Astrocyte (in vitro differentiated cells and primary cell): ENCODE measurements around the gene SH2B3. TPM values are rescaled to one million over a fixed set of nuclear protein-coding genes. Genes with fewer than 3 reads are reported as not detected.

Experiments
- DNase-seq: peaks from one replicate; pipeline ENCODE4 v3.0.0-alpha.2; 2010; ENCODE audit warnings: low read depth
- FAIRE-seq: peaks from 2 replicates; lab custom pipeline; 2011; peaks lifted over from hg19 to GRCh38; lab: Jason Lieb, UNC
- H2AFZ ChIP-seq: 2 replicates; pipeline ENCODE4 v1.6.0; 2012; ENCODE audit warnings: low read depth, low read length, inconsistent platforms
- H3K27ac ChIP-seq: 2 replicates; pipeline ENCODE4 v1.5.1; 2011; ENCODE audit warnings: low read depth, low read length, inconsistent platforms
- H3K27me3 ChIP-seq: 2 replicates; pipeline ENCODE4 v1.6.0; 2011; ENCODE audit warnings: low read length, inconsistent platforms; ENCODE audit not compliant: insufficient read depth
- H3K36me3 ChIP-seq: 2 replicates; pipeline ENCODE4 v1.5.1; 2011; ENCODE audit warnings: low read length, inconsistent platforms; ENCODE audit not compliant: insufficient read depth
- H3K4me1 ChIP-seq: 2 replicates; pipeline ENCODE4 v1.5.1; 2011; ENCODE audit warnings: low read length, inconsistent platforms; ENCODE audit not compliant: insufficient read depth
- H3K4me2 ChIP-seq: 2 replicates; pipeline ENCODE4 v1.6.0; 2012; ENCODE audit warnings: low read length, inconsistent platforms
- H3K4me3 ChIP-seq: 2 replicates; pipeline ENCODE4 v1.5.1; 2011; ENCODE audit warnings: low read depth, mild to moderate bottlenecking, low read length, inconsistent platforms; ENCODE audit not compliant: insufficient read depth
- H3K79me2 ChIP-seq: 2 replicates; pipeline ENCODE4 v1.6.0; 2012; ENCODE audit warnings: mild to moderate bottlenecking, low read length, inconsistent platforms; ENCODE audit not compliant: insufficient read depth
- H3K9ac ChIP-seq: 2 replicates; pipeline ENCODE4 v1.6.0; 2012; ENCODE audit warnings: mild to moderate bottlenecking, low read length, inconsistent platforms
- H3K9me3 ChIP-seq: 2 replicates; pipeline ENCODE4 v1.5.1; 2012; ENCODE audit warnings: low read depth, mild to moderate bottlenecking, low read length, inconsistent platforms; ENCODE audit not compliant: insufficient read depth
- H4K20me1 ChIP-seq: 2 replicates; pipeline ENCODE4 v1.6.0; 2012; ENCODE audit warnings: low read length, inconsistent platforms; ENCODE audit not compliant: insufficient read depth
- H3K27ac Mint-ChIP-seq: one replicate; pipeline ENCODE4 v1.8.0; 2021; ENCODE audit warnings: mild to moderate bottlenecking, mixed read lengths; ENCODE audit not compliant: unreplicated experiment
- H3K27me3 Mint-ChIP-seq: one replicate; pipeline ENCODE4 v1.8.0; 2021; ENCODE audit warnings: low read depth, mixed read lengths; ENCODE audit not compliant: unreplicated experiment
- H3K36me3 Mint-ChIP-seq: one replicate; pipeline ENCODE4 v1.8.0; 2021; ENCODE audit warnings: low read depth, mixed read lengths; ENCODE audit not compliant: unreplicated experiment
- H3K4me1 Mint-ChIP-seq: one replicate; pipeline ENCODE4 v1.8.0; 2021; ENCODE audit warnings: low read depth, mixed read lengths; ENCODE audit not compliant: unreplicated experiment
- H3K4me3 Mint-ChIP-seq: one replicate; pipeline ENCODE4 v1.8.0; 2021; ENCODE audit warnings: mild to moderate bottlenecking, moderate library complexity, mixed read lengths; ENCODE audit not compliant: unreplicated experiment
- H3K9me3 Mint-ChIP-seq: one replicate; pipeline ENCODE4 v1.8.0; 2021; ENCODE audit warnings: mild to moderate bottlenecking, mixed read lengths; ENCODE audit not compliant: unreplicated experiment
- EZH2 ChIP-seq: IDR thresholded peaks from 2 replicates; pipeline ENCODE4 v1.6.1; 2012; ENCODE audit warnings: mild to moderate bottlenecking, low read length, inconsistent platforms; ENCODE audit not compliant: insufficient read depth
- total RNA-seq: library from RNA; stranded (reverse); gene quantifications from 2 replicates; pipeline ENCODE4 v1.2.1, GENCODE V29; 2021
- TF ChIP-seq, protein P1 (sequence below): IDR thresholded peaks from 2 replicates; pipeline ENCODE4 v1.5.1; 2011; ENCODE audit warnings: low read depth, mild to moderate bottlenecking, inconsistent platforms, low read length, moderate library complexity; ENCODE audit not compliant: insufficient read depth

Gene SH2B3
- total RNA-seq, 1 donor from 2014 or later = 23.6 TPM

GRCh38 chr12:111445726-111446581 is 40.2 kb downstream of the SH2B3 start:
- no peak for FAIRE-seq
- no peak for DNase-seq
- no peaks in the 10 kb centered on the region for H3K27me3 Mint-ChIP-seq
- Histone ChIP-seq H3K79me2 (peaks cover 68% of the 10 kb centered on the region), H3K4me1 (peaks cover 40% of the 10 kb centered on the region), H3K4me3 (no peak overlapping the region), H3K4me2 (peak overlapping the region; percentile 23), H3K9ac (peak overlapping the region; percentile 13), H2AFZ (no peak overlapping the region), H3K27ac (peak overlapping the region; percentile 3), H3K36me3 (peaks cover 23% of the 10 kb centered on the region), H3K27me3 (no peaks in the 10 kb centered on the region), H3K9me3 (no peaks in the 10 kb centered on the region), H4K20me1 (peaks cover 94% of the 10 kb centered on the region)
- H3K27ac Mint-ChIP-seq = peak overlapping the region; percentile 93
- H3K36me3 Mint-ChIP-seq = peaks cover 13% of the 10 kb centered on the region
- no peak for TF ChIP-seq EZH2
- TF ChIP-seq, protein P1, sequence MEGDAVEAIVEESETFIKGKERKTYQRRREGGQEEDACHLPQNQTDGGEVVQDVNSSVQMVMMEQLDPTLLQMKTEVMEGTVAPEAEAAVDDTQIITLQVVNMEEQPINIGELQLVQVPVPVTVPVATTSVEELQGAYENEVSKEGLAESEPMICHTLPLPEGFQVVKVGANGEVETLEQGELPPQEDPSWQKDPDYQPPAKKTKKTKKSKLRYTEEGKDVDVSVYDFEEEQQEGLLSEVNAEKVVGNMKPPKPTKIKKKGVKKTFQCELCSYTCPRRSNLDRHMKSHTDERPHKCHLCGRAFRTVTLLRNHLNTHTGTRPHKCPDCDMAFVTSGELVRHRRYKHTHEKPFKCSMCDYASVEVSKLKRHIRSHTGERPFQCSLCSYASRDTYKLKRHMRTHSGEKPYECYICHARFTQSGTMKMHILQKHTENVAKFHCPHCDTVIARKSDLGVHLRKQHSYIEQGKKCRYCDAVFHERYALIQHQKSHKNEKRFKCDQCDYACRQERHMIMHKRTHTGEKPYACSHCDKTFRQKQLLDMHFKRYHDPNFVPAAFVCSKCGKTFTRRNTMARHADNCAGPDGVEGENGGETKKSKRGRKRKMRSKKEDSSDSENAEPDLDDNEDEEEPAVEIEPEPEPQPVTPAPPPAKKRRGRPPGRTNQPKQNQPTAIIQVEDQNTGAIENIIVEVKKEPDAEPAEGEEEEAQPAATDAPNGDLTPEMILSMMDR = no peak
- peaks cover 46% of the 10 kb centered on the region for H3K4me1 Mint-ChIP-seq
- H3K4me3 Mint-ChIP-seq = no peak overlapping the region
- no peaks in the 10 kb centered on the region for H3K9me3 Mint-ChIP-seq

GRCh38 chr12:111446631-111447570 is 41.2 kb downstream of the SH2B3 start:
- H3K79me2 ChIP-seq = peaks cover 59% of the 10 kb centered on the region
- peaks cover 47% of the 10 kb centered on the region for H3K4me1 Mint-ChIP-seq
- no peaks in the 10 kb centered on the region for H3K27me3 Mint-ChIP-seq
- H3K36me3 Mint-ChIP-seq = peaks cover 13% of the 10 kb centered on the region
- DNase-seq (no peak), FAIRE-seq (no peak)
- no peak overlapping the region for H3K4me3 ChIP-seq
- peak overlapping the region; percentile 82 for H3K27ac Mint-ChIP-seq
- no peaks in the 10 kb centered on the region for H3K27me3 ChIP-seq
- H3K9me3 Mint-ChIP-seq = no peaks in the 10 kb centered on the region
- no peak overlapping the region for H3K4me2 ChIP-seq
- H3K4me1 ChIP-seq = peaks cover 40% of the 10 kb centered on the region
- H3K27ac ChIP-seq = no peak overlapping the region
- no peak overlapping the region for H3K4me3 Mint-ChIP-seq
- H2AFZ ChIP-seq = no peak overlapping the region
- no peak overlapping the region for H3K9ac ChIP-seq
- H3K36me3 ChIP-seq = peaks cover 32% of the 10 kb centered on the region
- TF ChIP-seq, protein P1 = no peak
- no peak for TF ChIP-seq EZH2
- peaks cover 94% of the 10 kb centered on the region for H4K20me1 ChIP-seq
- no peaks in the 10 kb centered on the region for H3K9me3 ChIP-seq
